ENCODE results near the gene PLEKHG4B.

GRCh38 chr5:77546-77945 is 14.4 kb upstream of the PLEKHG4B start:
- TF ChIP-seq EZH2phosphoT487 (conservative IDR thresholded peaks at IDR 0.05; ENCODE audit: low read length) = no peak
- TF ChIP-seq CTCF (IDR thresholded peaks at IDR 0.05; ENCODE audit: insufficient read depth, low read length, poor library complexity, severe bottlenecking) = no peak
